PC-3 (cell line): Measurements from ENCODE around the gene TTC28. TPM values are rescaled to one million over a fixed set of nuclear protein-coding genes. Genes with fewer than 3 reads are reported as not detected.

Source experiments
- ATAC-seq: fragments of 200-7000 bp; cut with Tn5 transposase; 2 replicates; pipeline ENCODE4 v1.9.1; 2020; ENCODE audit warnings: mild to moderate bottlenecking, moderate library complexity
- BruUV-seq: library from RNA; stranded (reverse); fragments of 400-500 nt; replicated peaks from 2 replicates; lab custom pipeline; 2021; lab: Mats Ljungman, UMichigan
- CTCF ChIA-PET: fragments of 300-600 bp; sonication (Branson Sonifier 250); formaldehyde crosslinking; loops from one replicate; lab custom pipeline; 2022; ENCODE audit warnings: antibody characterized with exemption; lab: Charles Lee
- POLR2A ChIA-PET: fragments of 300-600 bp; sonication (Branson Sonifier 250); formaldehyde crosslinking; loops from one replicate; lab custom pipeline; 2022; ENCODE audit warnings: antibody characterized with exemption; ENCODE audit not compliant: unreplicated experiment; lab: Charles Lee
- DNase-seq: peaks from one replicate; pipeline ENCODE4 v3.0.0-alpha.2; 2015
- H2AFZ ChIP-seq: fragments of 300-600 bp; sonication (generic); 2 replicates; pipeline ENCODE4 v1.6.0; 2016; ENCODE audit warnings: antibody characterized with exemption, low read length
- H3F3A ChIP-seq: fragments of 300-600 bp; sonication (generic); one replicate; pipeline ENCODE4 v1.6.0; 2017; ENCODE audit warnings: antibody characterized with exemption, low read length, control low read depth, mild to moderate bottlenecking; ENCODE audit not compliant: unreplicated experiment
- H3K27ac ChIP-seq: fragments of 300-600 bp; sonication (generic); 2 replicates; pipeline ENCODE4 v1.5.1; 2016; ENCODE audit warnings: mild to moderate bottlenecking, low read length
- H3K27me3 ChIP-seq: fragments of 300-600 bp; sonication (generic); 2 replicates; pipeline ENCODE4 v1.6.1; 2016; ENCODE audit warnings: low read length, mixed read lengths
- H3K36me3 ChIP-seq: fragments of 300-600 bp; sonication (generic); 2 replicates; pipeline ENCODE4 v1.6.1; 2016; ENCODE audit warnings: low read depth, mixed run types, low read length, mixed read lengths
- H3K4me1 ChIP-seq: fragments of 300-600 bp; sonication (generic); 2 replicates; pipeline ENCODE4 v1.5.1; 2016; ENCODE audit warnings: low read length; ENCODE audit not compliant: insufficient read depth
- H3K4me2 ChIP-seq: fragments of 300-600 bp; sonication (generic); 2 replicates; pipeline ENCODE4 v1.6.0; 2016; ENCODE audit warnings: low read length
- H3K4me3 ChIP-seq: fragments of 300-600 bp; sonication (generic); 2 replicates; pipeline ENCODE4 v1.5.1; 2016; ENCODE audit warnings: mild to moderate bottlenecking, low read length, mixed read lengths
- H3K79me2 ChIP-seq: fragments of 300-600 bp; sonication (generic); 2 replicates; pipeline ENCODE4 v1.6.1; 2017; ENCODE audit warnings: low read length, mixed read lengths
- H3K9ac ChIP-seq: fragments of 300-600 bp; sonication (generic); 2 replicates; pipeline ENCODE4 v1.6.0; 2016; ENCODE audit warnings: mild to moderate bottlenecking, low read length
- H3K9me2 ChIP-seq: fragments of 300-600 bp; sonication (generic); replicated peaks from 2 replicates; pipeline ENCODE4 v1.6.1; 2016; ENCODE audit warnings: mixed run types, low read length, mixed read lengths
- H3K9me3 ChIP-seq: fragments of 300-600 bp; sonication (generic); 2 replicates; pipeline ENCODE4 v1.6.1; 2016; ENCODE audit warnings: low read length, mixed read lengths
- H4K20me1 ChIP-seq: fragments of 300-600 bp; sonication (generic); 2 replicates; pipeline ENCODE4 v1.6.1; 2016; ENCODE audit warnings: low read length, mixed read lengths
- CTCF ChIP-seq: fragments of 300-600 bp; sonication (generic); conservative IDR thresholded peaks from 2 replicates; pipeline ENCODE4 v1.5.1; 2017; ENCODE audit warnings: antibody characterized with exemption, low read depth, mild to moderate bottlenecking, low read length
- EZH2 ChIP-seq: fragments of 300-600 bp; sonication (generic); IDR thresholded peaks from one replicate; pipeline ENCODE4 v1.6.1; 2017; ENCODE audit warnings: antibody characterized with exemption, mild to moderate bottlenecking, low read length; ENCODE audit not compliant: unreplicated experiment
- EZH2phosphoT487 ChIP-seq: fragments of 300-600 bp; sonication (generic); IDR thresholded peaks from 2 replicates; pipeline ENCODE4 v1.6.1; 2018; ENCODE audit warnings: mild to moderate bottlenecking, antibody characterized with exemption, low read length, borderline replicate concordance
- intact Hi-C: fragments of 100-400 bp; cut with micrococcal nuclease; formaldehyde crosslinking; loops from 2 replicates; pipeline ENCODE4 v1.9.0; 2023
- total RNA-seq: library from RNA; depleted of rRNA; stranded (reverse); fragments of >200 nt; gene quantifications from 2 replicates; pipeline ENCODE4 v1.2.3, GENCODE V29; 2014

TTC28 gene
- total RNA-seq, 1 experiment from 2014 or later, result 6.3 TPM

DNA sequence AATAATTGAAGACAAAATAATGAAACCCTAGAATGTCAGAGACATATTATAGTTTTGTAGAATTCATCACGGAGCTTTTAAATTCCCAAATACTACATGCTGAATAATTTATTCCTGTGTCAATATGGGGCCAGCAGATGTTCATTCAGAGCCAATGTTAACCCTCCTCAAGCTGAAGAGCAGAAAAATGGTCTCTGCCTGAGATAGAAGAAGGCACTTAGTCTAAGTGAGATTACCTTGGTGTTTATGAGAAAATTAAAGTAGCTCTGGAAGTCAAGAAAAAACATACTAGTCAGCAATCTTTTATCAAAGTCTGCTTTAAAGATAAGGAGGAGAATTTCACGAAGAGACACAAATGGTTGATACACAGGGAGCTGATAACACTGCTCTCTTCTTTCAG, 328.2 kb downstream of the TTC28 start:
- intact Hi-C loops, result no loop called here
- Histone ChIP-seq H3K9ac (no peak overlapping the region), H3K4me1 (no peaks in the 10 kb centered on the region), H3F3A (no peaks in the 10 kb centered on the region), H3K4me2 (no peak overlapping the region), H3K4me3 (no peak overlapping the region), H3K9me2 (no peaks in the 10 kb centered on the region), H4K20me1 (no peaks in the 10 kb centered on the region), H3K36me3 (no peaks in the 10 kb centered on the region), H3K27me3 (no peaks in the 10 kb centered on the region), H2AFZ (no peak overlapping the region), H3K9me3 (no peaks in the 10 kb centered on the region), H3K79me2 (no peaks in the 10 kb centered on the region), H3K27ac (no peak overlapping the region)
- DNase-seq (no peak), ATAC-seq (no peak)
- no peak for TF ChIP-seq EZH2phosphoT487
- no peak for TF ChIP-seq EZH2
- no peak for TF ChIP-seq CTCF
- CTCF ChIA-PET, result no interaction called here
- BruUV-seq, result no TSS peak
- POLR2A ChIA-PET, result no interaction called here

- Histone ChIP-seq H3F3A (no peaks in the 10 kb centered on the region), H3K36me3 (no peaks in the 10 kb centered on the region), H4K20me1 (no peaks in the 10 kb centered on the region), H3K9ac (no peak overlapping the region), H3K79me2 (no peaks in the 10 kb centered on the region), H3K27ac (no peak overlapping the region), H3K9me2 (no peaks in the 10 kb centered on the region), H3K9me3 (no peaks in the 10 kb centered on the region), H3K4me1 (no peaks in the 10 kb centered on the region), H3K4me3 (no peak overlapping the region), H3K27me3 (no peaks in the 10 kb centered on the region), H2AFZ (no peak overlapping the region), H3K4me2 (no peak overlapping the region)
- TF ChIP-seq CTCF (no peak), EZH2 (no peak), EZH2phosphoT487 (no peak)
- intact Hi-C loops, result no loop called here
- ChIA-PET POLR2A (no interaction called here), CTCF (no interaction called here)
- ATAC-seq (no peak), DNase-seq (no peak)
- no TSS peak for BruUV-seq
Measured at GRCh38 chr22:28348613-28349609, 330.7 kb downstream of the TTC28 start.

DNA sequence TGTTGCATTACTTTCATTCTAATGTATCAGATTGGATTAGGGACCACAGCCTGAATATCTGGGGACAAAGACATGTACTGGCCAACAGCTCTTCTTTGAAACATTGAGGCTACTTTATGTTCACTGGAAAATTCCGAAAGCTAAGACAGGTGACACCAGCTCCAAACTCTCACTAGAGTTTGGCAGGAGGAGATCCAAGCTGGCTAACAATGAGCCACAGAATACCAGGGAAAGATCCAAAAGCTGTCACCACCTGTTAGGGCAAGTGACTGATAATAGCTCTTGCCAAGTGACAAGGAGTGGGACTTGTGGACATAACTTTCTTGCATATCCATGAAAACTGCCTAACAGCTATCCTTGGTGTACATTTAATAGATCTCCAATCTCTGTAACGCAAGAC, 333.3 kb downstream of the TTC28 start:
- Histone ChIP-seq H3K27ac (no peak overlapping the region), H3K9me2 (no peaks in the 10 kb centered on the region), H3K36me3 (no peaks in the 10 kb centered on the region), H3K9ac (no peak overlapping the region), H3K4me1 (no peaks in the 10 kb centered on the region), H3F3A (no peaks in the 10 kb centered on the region), H3K4me2 (no peak overlapping the region), H3K4me3 (no peak overlapping the region), H4K20me1 (no peaks in the 10 kb centered on the region), H3K79me2 (no peaks in the 10 kb centered on the region), H2AFZ (no peak overlapping the region), H3K9me3 (no peaks in the 10 kb centered on the region), H3K27me3 (no peaks in the 10 kb centered on the region)
- no TSS peak for BruUV-seq
- intact Hi-C loops, result no loop called here
- ATAC-seq (no peak), DNase-seq (no peak)
- TF ChIP-seq CTCF (no peak), EZH2phosphoT487 (no peak), EZH2 (no peak)
- ChIA-PET CTCF (no interaction called here), POLR2A (interaction anchor here (0.6 kb wide), 1 partner anchor 146 kb away, joined by 3 read pairs; no protein-coding TSS in a partner anchor)
